Ovary (tissue), 9 donors: ENCODE measurements around the gene GPR132. TPM values are rescaled to one million over a fixed set of nuclear protein-coding genes. Genes with fewer than 3 reads are reported as not detected.

ENCODE experiments used
- DNase-seq, 5 donors: peaks; one replicate each; pipeline ENCODE4 v3.0.0-alpha.2; 2019 to 2020
- H3K27ac ChIP-seq, 2 donors: fragments of 200-600 bp; one replicate each; pipeline versions ENCODE4 v1.5.1 to v1.8.0; 2019 to 2022
- H3K27me3 ChIP-seq: fragments of 200-600 bp; one replicate; pipeline ENCODE4 v1.8.0; 2022
- H3K36me3 ChIP-seq: fragments of 200-600 bp; sonication (generic); one replicate; pipeline ENCODE4 v1.5.1; 2019
- H3K4me1 ChIP-seq: one replicate; pipeline ENCODE4 v1.8.1; 2013; ENCODE audit warnings: mild to moderate bottlenecking, moderate library complexity; ENCODE audit not compliant: insufficient read depth
- H3K4me3 ChIP-seq: fragments of 200-600 bp; sonication (generic); one replicate; pipeline ENCODE4 v1.5.1; 2017
- H3K9me3 ChIP-seq, 2 donors: fragments of 200-600 bp in 1 of 2; sonication (generic) in 1 of 2; one replicate each; pipeline versions ENCODE4 v1.5.1 to v1.8.1; 2013 to 2019; ENCODE audit warnings: mild to moderate bottlenecking in 1 of 2, moderate library complexity in 1 of 2
- EP300 ChIP-seq: sonication (generic); formaldehyde crosslinking; IDR thresholded peaks from one replicate; pipeline ENCODE4 v1.6.1; 2017; ENCODE audit warnings: antibody characterized with exemption
- POLR2A ChIP-seq: fragments of 450-650 bp; IDR thresholded peaks from one replicate; pipeline ENCODE4 v1.6.1; 2017; ENCODE audit warnings: antibody characterized with exemption, mild to moderate bottlenecking, moderate library complexity
- WGBS, 3 donors: extraction: QIAGEN DNeasy Blood & Tissue Kit in 1 of 3; methylation state at CpG; one replicate each; pipeline versions ENCODE4 v1.1.5 to v1.1.7; 2013 to 2017; 5-methylcytosine and 5-hydroxymethylcytosine counted together
- intact Hi-C, 4 donors: fragments of 100-400 bp; cut with DNase I; formaldehyde crosslinking; loops; one replicate each; pipeline versions ENCODE4 v1.11.0 to v1.15.1; 2022 to 2023
- polyA plus RNA-seq, 2 donors: library from polyadenylated mRNA; stranded (reverse); fragments of 200-250 nt in 1 of 2; fragments of 350-450 nt in 1 of 2; fragmentation: Illumina TruSeq in 1 of 2; extraction: RNeasy Lipid Tissue Mini Kit (QIAGEN cat#74804) in 1 of 2; gene quantifications; one replicate each; pipeline ENCODE4 v1.2.3, GENCODE V29; 2013 to 2014
- total RNA-seq, 7 donors: library from RNA; depleted of rRNA in 2 of 7; stranded (reverse); fragments of >200 nt in 2 of 7; fragmentation: NEBNext Ultra II Directional in 3 of 7; extraction: Animal tissue kit (Norgen Biotek cat#: 25700) in 3 of 7; gene quantifications; one replicate each; pipeline versions ENCODE4 v1.1.0 to v1.2.4, GENCODE V29; 2016 to 2023
- TF ChIP-seq, protein P1 (sequence below), 3 donors: fragments of 450-650 bp in 2 of 3; fragments of 200-600 bp in 1 of 3; IDR thresholded peaks; one replicate each; pipeline versions ENCODE4 v1.5.1 to v1.8.0; 2016 to 2022; ENCODE audit warnings: antibody characterized with exemption in 3 of 3, mild to moderate bottlenecking in 1 of 3
- donor health status: DM: no; HTN: no; CAD: no; lungs with moderate emphysema.
- donor health status: DM: no; HTN: no; CAD: no.
- donor health status: Bipolar disorder and iron deficiency.
- donor health status: DM: yes; HTN: yes; CAD: no.
- donor health status: DM: no; HTN: no; CAD: no.
- donor health status: DM: yes; HTN: yes; CAD: no.

Gene GPR132
- total and polyA plus RNA-seq, 9 donors, result 0.27 to 2.0 (median 0.73) TPM

DNA sequence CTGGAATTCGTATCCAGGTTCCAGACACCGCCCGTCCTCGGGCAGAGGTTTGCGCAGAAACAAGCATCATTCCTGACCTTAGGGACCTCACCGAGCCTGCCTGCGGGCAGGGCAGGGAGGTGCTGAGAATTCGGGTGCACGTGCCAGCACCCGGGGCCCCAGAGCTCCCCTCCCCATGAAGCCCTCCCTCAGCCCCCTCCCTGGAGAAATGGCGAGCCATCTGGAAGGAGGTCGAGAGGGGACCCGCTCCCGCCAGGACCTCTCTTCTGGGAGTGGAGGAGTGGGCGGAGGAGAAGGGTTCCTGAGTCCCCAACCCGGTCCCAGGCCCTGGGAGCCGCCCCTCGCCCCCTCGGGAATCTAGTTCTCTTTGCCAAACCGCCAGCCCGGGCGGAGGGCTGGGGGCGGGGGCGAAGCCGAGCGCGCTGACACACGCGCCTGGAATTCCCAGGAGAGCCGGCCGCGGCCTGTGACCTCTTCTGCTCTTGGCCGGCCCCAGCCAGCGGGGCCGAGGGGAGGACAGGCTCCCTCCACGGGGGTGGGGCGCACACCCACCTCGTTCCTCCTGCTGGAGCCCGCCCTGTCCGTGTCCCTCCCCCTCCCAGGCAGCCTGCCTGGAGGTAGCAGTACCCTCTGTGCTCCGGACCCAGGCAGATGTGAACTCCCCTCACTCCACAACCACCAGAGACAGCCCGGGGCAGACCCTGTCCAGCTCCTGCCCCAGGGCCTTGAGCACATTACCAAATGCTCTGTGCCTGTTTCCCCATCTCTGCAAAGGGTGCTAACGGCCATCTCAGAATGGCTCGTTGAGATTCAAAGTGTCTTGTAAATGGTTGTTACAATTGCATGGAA is 23.0 kb upstream of the GPR132 start:
- intact Hi-C loops, result no loop called here
- TF ChIP-seq EP300 (no peak), POLR2A (no peak)
- TF ChIP-seq, protein P1, sequence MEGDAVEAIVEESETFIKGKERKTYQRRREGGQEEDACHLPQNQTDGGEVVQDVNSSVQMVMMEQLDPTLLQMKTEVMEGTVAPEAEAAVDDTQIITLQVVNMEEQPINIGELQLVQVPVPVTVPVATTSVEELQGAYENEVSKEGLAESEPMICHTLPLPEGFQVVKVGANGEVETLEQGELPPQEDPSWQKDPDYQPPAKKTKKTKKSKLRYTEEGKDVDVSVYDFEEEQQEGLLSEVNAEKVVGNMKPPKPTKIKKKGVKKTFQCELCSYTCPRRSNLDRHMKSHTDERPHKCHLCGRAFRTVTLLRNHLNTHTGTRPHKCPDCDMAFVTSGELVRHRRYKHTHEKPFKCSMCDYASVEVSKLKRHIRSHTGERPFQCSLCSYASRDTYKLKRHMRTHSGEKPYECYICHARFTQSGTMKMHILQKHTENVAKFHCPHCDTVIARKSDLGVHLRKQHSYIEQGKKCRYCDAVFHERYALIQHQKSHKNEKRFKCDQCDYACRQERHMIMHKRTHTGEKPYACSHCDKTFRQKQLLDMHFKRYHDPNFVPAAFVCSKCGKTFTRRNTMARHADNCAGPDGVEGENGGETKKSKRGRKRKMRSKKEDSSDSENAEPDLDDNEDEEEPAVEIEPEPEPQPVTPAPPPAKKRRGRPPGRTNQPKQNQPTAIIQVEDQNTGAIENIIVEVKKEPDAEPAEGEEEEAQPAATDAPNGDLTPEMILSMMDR (IDR thresholded peaks at IDR 0.05), result no peak

DNA sequence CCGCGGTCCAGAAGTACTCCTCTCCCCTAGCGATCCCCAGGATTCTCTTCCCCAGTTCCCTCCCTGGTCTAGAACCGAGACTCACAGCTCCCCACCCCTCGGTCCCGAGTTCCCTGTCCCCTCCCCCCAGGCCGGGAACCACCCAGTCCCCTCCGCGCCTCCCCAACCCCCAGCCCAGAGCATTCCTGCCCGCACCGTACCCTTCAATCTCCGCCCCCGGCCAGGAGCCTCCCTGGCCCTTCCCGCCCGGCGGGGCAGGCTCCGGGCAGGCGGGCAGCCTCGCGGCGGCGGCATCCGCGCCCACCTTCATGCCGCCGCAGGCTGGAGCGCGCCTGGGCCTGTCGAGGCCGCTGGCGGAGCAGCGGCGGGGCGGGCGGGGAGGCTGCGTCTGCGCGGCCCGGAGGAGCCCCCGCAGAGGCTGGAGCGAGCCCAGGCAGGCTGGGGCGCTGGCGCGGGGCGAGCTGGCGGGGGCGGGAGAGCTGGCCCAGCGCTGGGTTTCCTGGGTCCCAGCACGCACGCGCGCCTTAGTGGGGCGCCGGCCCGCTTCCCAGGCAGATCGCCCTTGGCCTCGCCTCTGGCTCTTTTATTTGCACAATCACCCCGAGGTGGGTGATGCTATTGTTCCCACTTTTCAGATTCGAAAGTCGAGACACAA is 22.2 kb upstream of the GPR132 start:
- no peaks in the 10 kb centered on the region for H3K36me3 ChIP-seq
- DNase-seq, result peak; percentile 70 to 82 (median 72)
- H3K4me3 ChIP-seq, result peak overlapping the region; percentile 37
- peaks cover 8% of the 10 kb centered on the region for H3K4me1 ChIP-seq
- TF ChIP-seq EP300 (no peak), POLR2A (no peak)
- TF ChIP-seq, protein P1 (IDR thresholded peaks at IDR 0.05), result no peak
- no peaks in the 10 kb centered on the region for H3K9me3 ChIP-seq
- H3K27ac ChIP-seq, result peak overlapping the region; percentile 14 to 50
- WGBS, 3 donors, result 1% methylated on average over 40 to 60 of the region's 60 CpGs
- intact Hi-C loops, result no loop called here
- no peaks in the 10 kb centered on the region for H3K27me3 ChIP-seq

More for the DNA sequence above, 23.0 kb upstream of the GPR132 start:
- H3K4me1 ChIP-seq, result peaks cover 12% of the 10 kb centered on the region
- no peaks in the 10 kb centered on the region for H3K9me3 ChIP-seq
- H3K27ac ChIP-seq, result peak overlapping the region in 1 of 2 donors; percentile 50
- no peaks in the 10 kb centered on the region for H3K27me3 ChIP-seq
- peak; percentile 74 to 88 (median 80) for DNase-seq
- no peaks in the 10 kb centered on the region for H3K36me3 ChIP-seq
- peak overlapping the region; percentile 37 for H3K4me3 ChIP-seq
- WGBS, 3 donors, result 2 to 7% (median 4%) methylated on average over 40 to 44 of the region's 44 CpGs

DNA sequence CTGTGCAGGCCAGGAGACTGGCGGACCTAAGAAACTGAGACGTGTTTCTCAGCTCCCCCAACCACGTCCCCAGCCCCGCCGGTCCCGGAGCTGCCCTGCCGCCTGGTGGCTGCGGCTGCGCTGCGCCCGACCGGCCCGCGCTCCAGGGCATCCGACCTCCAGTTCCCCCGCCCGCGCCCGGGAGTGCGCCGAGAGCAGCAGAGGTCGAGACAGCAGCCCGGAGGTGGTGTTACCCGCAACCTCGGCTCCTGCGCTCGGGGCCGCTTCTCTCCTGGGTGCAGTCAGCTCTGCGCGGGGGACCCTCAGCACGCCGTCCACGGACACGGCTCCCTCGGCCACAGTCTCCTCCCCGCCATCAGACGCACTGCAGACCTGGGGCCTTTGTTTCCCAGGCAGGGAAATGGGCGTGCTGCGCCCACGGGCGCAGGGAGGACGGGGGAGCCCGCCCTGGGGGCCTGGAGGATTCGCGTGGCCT is 21.6 kb upstream of the GPR132 start:
- Histone ChIP-seq H3K9me3 (no peaks in the 10 kb centered on the region), H3K27ac (peak overlapping the region in 1 of 2 donors; percentile 19), H3K4me3 (peak overlapping the region; percentile 37), H3K36me3 (no peaks in the 10 kb centered on the region), H3K4me1 (peaks cover 8% of the 10 kb centered on the region), H3K27me3 (no peaks in the 10 kb centered on the region)
- TF ChIP-seq POLR2A, result no peak
- TF ChIP-seq, protein P1 (IDR thresholded peaks at IDR 0.05), result peak in 2 of 3 donors; percentile 73 to 82
- no peak for TF ChIP-seq EP300
- WGBS, 3 donors, result 0 to 1% (median 0%) methylated on average over 28 to 45 of the region's 45 CpGs
- intact Hi-C loops, result no loop called here
- DNase-seq, result peak; percentile 63 to 82 (median 71)

DNA sequence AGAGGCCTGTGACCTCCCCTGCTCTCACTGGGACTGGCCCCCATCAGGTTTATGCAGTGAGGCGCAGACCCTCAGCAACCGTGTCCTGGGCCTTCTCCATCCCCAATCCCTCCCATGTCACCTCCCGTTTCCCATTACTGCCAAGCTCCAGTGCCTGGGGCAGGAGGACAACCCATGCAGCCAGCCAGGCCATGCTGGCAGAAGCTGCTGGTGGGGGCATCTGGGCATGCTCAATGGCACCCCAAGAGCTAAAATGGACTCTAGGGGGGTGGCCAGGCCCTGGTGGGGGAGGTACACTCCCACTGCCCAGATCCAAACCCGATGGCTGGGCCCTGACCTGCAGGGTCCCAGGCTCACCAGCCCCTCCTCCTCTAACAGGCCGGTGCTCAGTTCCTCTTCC is 20.5 kb upstream of the GPR132 start:
- no peak overlapping the region for H3K27ac ChIP-seq
- intact Hi-C loops, result no loop called here
- DNase-seq, result peak in 2 of 5 donors; percentile 18 to 40
- no peak overlapping the region for H3K4me3 ChIP-seq
- 48 to 73% (median 68%) methylated on average over 5 of the region's 5 CpGs for WGBS, 3 donors
- no peaks in the 10 kb centered on the region for H3K9me3 ChIP-seq
- TF ChIP-seq, protein P1 (IDR thresholded peaks at IDR 0.05), result no peak
- TF ChIP-seq EP300 (no peak), POLR2A (no peak)
- peaks cover 8% of the 10 kb centered on the region for H3K4me1 ChIP-seq
- H3K27me3 ChIP-seq, result no peaks in the 10 kb centered on the region
- H3K36me3 ChIP-seq, result no peaks in the 10 kb centered on the region
